ENCODE data around the gene AUNIP.

DNA sequence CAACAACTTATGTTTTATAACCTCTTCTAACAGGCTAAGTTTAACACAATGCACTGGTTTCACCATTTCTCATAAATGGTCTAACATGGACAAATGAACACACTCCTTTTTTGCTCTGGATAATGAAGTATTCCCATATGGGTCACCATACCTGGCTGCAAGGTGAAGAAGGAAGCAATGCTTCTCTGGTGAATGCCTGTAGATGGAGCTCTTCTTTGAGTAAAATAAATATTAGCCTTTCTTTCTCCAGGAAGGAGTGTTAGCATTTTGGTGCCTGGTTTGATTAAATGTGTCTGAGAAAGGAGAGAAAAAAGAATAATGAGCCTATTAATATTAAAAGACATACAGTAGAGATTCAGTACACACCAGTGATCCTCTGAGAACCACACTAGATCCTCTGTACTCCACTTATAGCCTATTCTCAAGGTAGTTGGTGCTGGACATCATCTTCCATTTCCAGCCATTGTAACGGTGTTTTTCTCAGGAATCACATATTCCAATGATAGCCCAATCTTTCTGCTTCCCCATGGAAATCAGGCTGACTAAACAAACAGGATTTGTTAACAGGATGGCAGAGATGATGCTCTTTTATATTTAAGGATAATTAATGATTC, 21.9 kb downstream of the AUNIP start:
- TF ChIP-seq EP300 (IDR thresholded peaks at IDR 0.05; ENCODE audit: borderline replicate concordance) (no peak), TAF1 (IDR thresholded peaks at IDR 0.05; ENCODE audit: low read depth) (no peak), YY1 (IDR thresholded peaks at IDR 0.05; ENCODE audit: low read depth) (no peak)
